Activated CD8-positive, alpha-beta T cell treated with anti-CD3 and anti-CD28 coated beads for 36 hours (primary cell): ENCODE results near the gene UTP20. TPM values are rescaled to one million over a fixed set of nuclear protein-coding genes. Genes with fewer than 3 reads are reported as not detected.

Source experiments
- ATAC-seq: fragments of 200-7000 bp; cut with Tn5 transposase; one replicate; pipeline ENCODE4 v1.10.0; 2021; ENCODE audit warnings: mild to moderate bottlenecking, moderate library complexity
- CTCF ChIA-PET: fragments of 350-600 bp; sonication (Branson Sonifier 250); formaldehyde crosslinking; loops from one replicate; lab custom pipeline; 2021; ENCODE audit warnings: antibody characterized with exemption; lab: Charles Lee
- POLR2A ChIA-PET: fragments of 350-600 bp; sonication (Branson Sonifier 250); formaldehyde crosslinking; loops from one replicate; lab custom pipeline; 2021; ENCODE audit warnings: antibody characterized with exemption; lab: Charles Lee
- DNase-seq: peaks from one replicate; pipeline ENCODE4 v3.0.0-alpha.2; 2020
- H3K27ac Mint-ChIP-seq: one replicate; pipeline ENCODE4 v1.8.0; 2021; ENCODE audit warnings: mild to moderate bottlenecking, mixed read lengths
- H3K27me3 Mint-ChIP-seq: one replicate; pipeline ENCODE4 v1.8.0; 2021; ENCODE audit warnings: mixed read lengths
- H3K36me3 Mint-ChIP-seq: one replicate; pipeline ENCODE4 v1.8.0; 2021; ENCODE audit warnings: low read depth, mixed read lengths
- H3K4me1 Mint-ChIP-seq: one replicate; pipeline ENCODE4 v1.8.0; 2021; ENCODE audit warnings: low read depth, mixed read lengths
- H3K4me3 Mint-ChIP-seq: one replicate; pipeline ENCODE4 v1.8.0; 2021; ENCODE audit warnings: mild to moderate bottlenecking, moderate library complexity, mixed read lengths
- H3K9me3 Mint-ChIP-seq: one replicate; pipeline ENCODE4 v1.8.0; 2021; ENCODE audit warnings: mixed read lengths
- intact Hi-C: fragments of 100-400 bp; cut with micrococcal nuclease; formaldehyde crosslinking; loops from one replicate; pipeline ENCODE4 v1.10.0; 2022
- total RNA-seq, 2 experiments: library from RNA; stranded (reverse); gene quantifications; one replicate each; pipeline ENCODE4 v1.2.3, GENCODE V29; 2021
- TF ChIP-seq, protein P1 (sequence below): fragments of 200-600 bp; IDR thresholded peaks from one replicate; pipeline ENCODE4 v1.8.0; 2022; ENCODE audit warnings: antibody characterized with exemption, mild to moderate bottlenecking

The UTP20 gene
- total RNA-seq, 2 experiments from 2014 or later, result 29.0 TPM

DNA sequence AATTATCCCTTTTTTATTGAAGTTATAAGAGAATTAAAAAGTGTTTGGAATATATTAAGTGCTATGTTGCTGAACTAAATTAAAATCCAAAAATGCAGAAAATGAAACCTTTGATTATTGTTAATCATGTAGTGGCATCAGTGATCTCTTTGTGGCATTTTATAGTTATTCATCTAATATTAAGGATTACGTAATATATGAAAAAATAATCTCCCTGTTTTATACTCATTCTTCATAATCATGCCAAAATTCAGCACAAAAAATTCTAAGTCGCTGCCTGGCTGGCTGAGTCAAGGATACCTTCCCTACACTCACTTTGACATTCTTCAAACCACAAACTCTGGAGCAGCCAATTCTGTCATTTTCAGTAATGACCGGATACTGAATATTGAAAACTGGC, 64.0 kb downstream of the UTP20 start:
- peaks cover 52% of the 10 kb centered on the region for H3K36me3 Mint-ChIP-seq
- DNase-seq, result no peak
- H3K9me3 Mint-ChIP-seq, result no peaks in the 10 kb centered on the region
- H3K27me3 Mint-ChIP-seq, result no peaks in the 10 kb centered on the region
- H3K4me3 Mint-ChIP-seq, result no peak overlapping the region
- no peak for ATAC-seq
- H3K4me1 Mint-ChIP-seq, result no peaks in the 10 kb centered on the region
- intact Hi-C loops, result no loop called here
- POLR2A ChIA-PET, result no interaction called here
- TF ChIP-seq, protein P1, sequence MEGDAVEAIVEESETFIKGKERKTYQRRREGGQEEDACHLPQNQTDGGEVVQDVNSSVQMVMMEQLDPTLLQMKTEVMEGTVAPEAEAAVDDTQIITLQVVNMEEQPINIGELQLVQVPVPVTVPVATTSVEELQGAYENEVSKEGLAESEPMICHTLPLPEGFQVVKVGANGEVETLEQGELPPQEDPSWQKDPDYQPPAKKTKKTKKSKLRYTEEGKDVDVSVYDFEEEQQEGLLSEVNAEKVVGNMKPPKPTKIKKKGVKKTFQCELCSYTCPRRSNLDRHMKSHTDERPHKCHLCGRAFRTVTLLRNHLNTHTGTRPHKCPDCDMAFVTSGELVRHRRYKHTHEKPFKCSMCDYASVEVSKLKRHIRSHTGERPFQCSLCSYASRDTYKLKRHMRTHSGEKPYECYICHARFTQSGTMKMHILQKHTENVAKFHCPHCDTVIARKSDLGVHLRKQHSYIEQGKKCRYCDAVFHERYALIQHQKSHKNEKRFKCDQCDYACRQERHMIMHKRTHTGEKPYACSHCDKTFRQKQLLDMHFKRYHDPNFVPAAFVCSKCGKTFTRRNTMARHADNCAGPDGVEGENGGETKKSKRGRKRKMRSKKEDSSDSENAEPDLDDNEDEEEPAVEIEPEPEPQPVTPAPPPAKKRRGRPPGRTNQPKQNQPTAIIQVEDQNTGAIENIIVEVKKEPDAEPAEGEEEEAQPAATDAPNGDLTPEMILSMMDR, result no peak
- CTCF ChIA-PET, result no interaction called here
- H3K27ac Mint-ChIP-seq, result no peak overlapping the region

DNA sequence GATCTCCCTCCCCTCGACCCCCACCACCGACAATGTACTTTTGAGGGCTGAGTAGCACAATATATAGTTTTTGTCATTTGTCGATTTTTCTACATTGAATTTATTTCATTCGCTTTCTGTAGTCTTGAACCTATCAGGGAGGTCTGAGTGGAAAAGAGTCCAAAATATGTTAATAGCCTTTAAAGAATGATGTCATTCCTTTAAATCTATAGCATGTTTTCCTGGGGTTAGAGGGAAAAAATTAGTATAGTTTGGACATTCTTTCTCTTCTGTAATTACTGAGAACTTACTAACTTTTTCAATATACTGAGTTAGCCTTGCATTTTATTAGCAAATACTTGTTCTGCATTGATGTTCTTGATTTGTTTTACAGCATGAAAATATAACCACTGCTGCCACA, 71.8 kb downstream of the UTP20 start:
- Mint-ChIP-seq H3K27ac (no peak overlapping the region), H3K9me3 (no peaks in the 10 kb centered on the region), H3K27me3 (no peaks in the 10 kb centered on the region), H3K4me1 (no peaks in the 10 kb centered on the region), H3K4me3 (no peak overlapping the region), H3K36me3 (peaks cover 56% of the 10 kb centered on the region)
- CTCF ChIA-PET, result no interaction called here
- intact Hi-C loops, result no loop called here
- POLR2A ChIA-PET, result no interaction called here
- no peak for DNase-seq
- ATAC-seq, result no peak
- TF ChIP-seq, protein P1, result no peak

DNA sequence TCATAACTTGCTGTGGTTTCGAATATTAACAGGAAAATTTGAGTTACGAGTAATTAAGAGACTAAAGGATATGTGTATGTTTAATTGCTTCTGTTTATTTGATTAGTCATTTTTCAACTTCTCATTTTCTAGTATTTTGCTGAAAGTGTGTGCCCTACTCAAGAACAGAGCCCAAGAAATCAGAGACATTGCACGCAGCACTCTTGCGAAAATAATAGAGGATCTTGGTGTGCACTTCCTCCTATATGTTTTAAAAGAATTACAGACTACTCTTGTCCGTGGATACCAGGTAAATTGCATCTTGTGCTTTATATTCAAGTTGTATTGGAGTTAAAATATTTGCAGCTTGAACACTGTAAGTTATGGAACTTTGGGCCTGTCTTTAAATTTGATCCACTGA, 76.9 kb downstream of the UTP20 start:
- TF ChIP-seq, protein P1, result no peak
- Mint-ChIP-seq H3K27ac (no peak overlapping the region), H3K4me1 (no peaks in the 10 kb centered on the region), H3K27me3 (no peaks in the 10 kb centered on the region), H3K36me3 (peaks cover 48% of the 10 kb centered on the region), H3K4me3 (no peak overlapping the region), H3K9me3 (no peaks in the 10 kb centered on the region)
- DNase-seq (no peak), ATAC-seq (no peak)
- ChIA-PET POLR2A (no interaction called here), CTCF (no interaction called here)
- intact Hi-C loops, result no loop called here

DNA sequence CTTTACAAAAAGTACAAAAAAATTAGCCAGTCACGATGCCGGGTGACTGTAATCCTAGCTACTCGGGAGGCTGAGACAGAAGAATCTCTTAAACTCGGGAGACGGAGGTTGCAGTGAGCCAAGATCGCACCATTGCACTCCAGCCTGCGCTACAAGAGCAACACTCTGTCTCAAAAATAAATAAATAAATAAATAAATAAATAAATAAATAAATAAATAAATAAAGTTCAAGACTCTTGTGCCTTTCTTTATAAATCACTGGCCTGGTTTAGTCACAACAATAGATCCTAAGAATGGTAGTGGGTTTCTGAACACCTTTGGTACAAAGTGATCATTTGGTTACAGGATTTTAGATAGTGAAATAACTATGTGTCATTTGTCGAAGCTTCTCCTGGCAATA, 81.5 kb downstream of the UTP20 start:
- no peaks in the 10 kb centered on the region for H3K9me3 Mint-ChIP-seq
- H3K4me3 Mint-ChIP-seq, result no peak overlapping the region
- CTCF ChIA-PET, result interaction anchor here (1.0 kb wide), 1 partner anchor 17 kb away, joined by 3 read pairs; no protein-coding TSS in a partner anchor
- H3K4me1 Mint-ChIP-seq, result peaks cover 2% of the 10 kb centered on the region
- ATAC-seq (no peak), DNase-seq (no peak)
- intact Hi-C loops, result no loop called here
- no peaks in the 10 kb centered on the region for H3K27me3 Mint-ChIP-seq
- POLR2A ChIA-PET, result interaction anchor here (0.6 kb wide), 1 partner anchor 9 kb away, joined by 3 read pairs; no protein-coding TSS in a partner anchor
- no peak overlapping the region for H3K27ac Mint-ChIP-seq
- peaks cover 50% of the 10 kb centered on the region for H3K36me3 Mint-ChIP-seq
- TF ChIP-seq, protein P1, result no peak

DNA sequence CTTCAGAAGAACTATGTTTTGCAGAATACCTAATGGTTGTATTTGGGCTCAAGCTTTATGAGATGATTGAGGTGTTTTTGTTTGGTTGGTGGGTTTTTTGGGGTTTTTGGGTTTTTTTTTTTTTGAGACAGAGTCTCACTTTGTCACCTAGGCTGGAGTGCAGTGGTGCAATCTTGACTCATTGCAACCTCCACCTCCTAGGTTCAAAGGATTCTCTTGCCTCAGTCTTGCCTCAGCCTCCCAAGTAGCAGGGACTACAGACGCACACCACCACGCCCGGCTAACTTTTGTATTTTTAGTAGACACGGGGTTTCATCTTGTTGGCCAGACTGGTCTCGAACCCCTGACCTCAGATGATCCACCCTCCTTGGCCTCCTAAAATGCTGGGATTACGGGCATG, 88.1 kb downstream of the UTP20 start:
- Mint-ChIP-seq H3K4me3 (no peak overlapping the region), H3K4me1 (peaks cover 2% of the 10 kb centered on the region), H3K36me3 (peaks cover 52% of the 10 kb centered on the region), H3K9me3 (no peaks in the 10 kb centered on the region), H3K27me3 (no peaks in the 10 kb centered on the region), H3K27ac (no peak overlapping the region)
- no peak for DNase-seq
- ATAC-seq, result no peak
- ChIA-PET CTCF (no interaction called here), POLR2A (no interaction called here)
- TF ChIP-seq, protein P1, result no peak
- intact Hi-C loops, result no loop called here
